IMR-90 (cell line): ENCODE results near the gene CADM1. TPM values are rescaled to one million over a fixed set of nuclear protein-coding genes. Genes with fewer than 3 reads are reported as not detected.

ENCODE experiments used
- ATAC-seq: fragments of 200-7000 bp; cut with Tn5 transposase; 2 replicates; pipeline ENCODE4 v1.9.1; 2020; ENCODE audit warnings: low read depth, mild to moderate bottlenecking, moderate library complexity
- BruUV-seq: library from RNA; stranded (reverse); fragments of 400-500 nt; replicated peaks from 2 replicates; lab custom pipeline; 2021; lab: Mats Ljungman, UMichigan
- CTCF ChIA-PET: fragments of 300-600 bp; formaldehyde crosslinking; extraction: SDS; loops from one replicate; lab custom pipeline; 2021; ENCODE audit warnings: antibody characterized with exemption; lab: Yijun Ruan, JAX
- POLR2A ChIA-PET: fragments of 300-600 bp; sonication (Branson Sonifier 250); formaldehyde crosslinking; loops from one replicate; lab custom pipeline; 2022; ENCODE audit warnings: antibody characterized with exemption; ENCODE audit not compliant: unreplicated experiment; lab: Charles Lee
- DNase-seq: peaks from one replicate; pipeline ENCODE4 v3.0.0; 2013
- H2AFZ ChIP-seq: replicated peaks from 2 replicates; pipeline ENCODE3; 2013; ENCODE audit warnings: low read length, mild to moderate bottlenecking; ENCODE audit not compliant: poor library complexity
- H2AK5ac ChIP-seq: 2 replicates; pipeline ENCODE4 v1.6.1; 2013; ENCODE audit warnings: low read depth, low read length, inconsistent platforms
- H2AK9ac ChIP-seq: replicated peaks from 2 replicates; pipeline ENCODE3; 2013; ENCODE audit warnings: mild to moderate bottlenecking, low read depth, low read length, moderate library complexity; ENCODE audit not compliant: poor library complexity
- H2BK120ac ChIP-seq: 2 replicates; pipeline ENCODE4 v1.6.1; 2013; ENCODE audit warnings: low read depth, low read length, inconsistent platforms
- H2BK15ac ChIP-seq: 3 replicates; pipeline ENCODE4 v1.6.1; 2013; ENCODE audit warnings: low read depth, low read length, inconsistent platforms
- H2BK20ac ChIP-seq: 2 replicates; pipeline ENCODE4 v1.6.1; 2013; ENCODE audit warnings: low read depth, mild to moderate bottlenecking, inconsistent platforms, low read length, moderate library complexity
- H2BK5ac ChIP-seq: 2 replicates; pipeline ENCODE4 v1.6.1; 2013; ENCODE audit warnings: mild to moderate bottlenecking, low read depth, low read length, inconsistent platforms; ENCODE audit not compliant: poor library complexity, severe bottlenecking
- H3K14ac ChIP-seq: replicated peaks from 2 replicates; pipeline ENCODE4 v1.6.1; 2013; ENCODE audit warnings: low read depth, low read length, inconsistent platforms
- H3K18ac ChIP-seq: 2 replicates; pipeline ENCODE4 v1.6.1; 2013; ENCODE audit warnings: low read depth, low read length, control low read depth
- H3K23ac ChIP-seq: 2 replicates; pipeline ENCODE4 v1.6.1; 2013; ENCODE audit warnings: low read depth, low read length, inconsistent platforms
- H3K27ac ChIP-seq: 2 replicates; pipeline ENCODE4 v1.5.1; 2013; ENCODE audit warnings: mild to moderate bottlenecking, control low read depth, low read length; ENCODE audit not compliant: insufficient read depth
- H3K27me3 ChIP-seq: 2 replicates; pipeline ENCODE4 v1.6.1; 2013; ENCODE audit warnings: low read length; ENCODE audit not compliant: control insufficient read depth, insufficient read depth
- H3K36me3 ChIP-seq: 2 replicates; pipeline ENCODE4 v1.6.1; 2013; ENCODE audit warnings: low read length, mixed read lengths; ENCODE audit not compliant: control insufficient read depth, insufficient read depth
- H3K4ac ChIP-seq: 2 replicates; pipeline ENCODE4 v1.6.1; 2013; ENCODE audit warnings: low read depth, low read length, inconsistent platforms
- H3K4me1 ChIP-seq: 2 replicates; pipeline ENCODE4 v1.6.1; 2013; ENCODE audit warnings: low read length, mixed read lengths; ENCODE audit not compliant: control insufficient read depth, insufficient read depth
- H3K4me2 ChIP-seq: 2 replicates; pipeline ENCODE4 v1.6.1; 2013; ENCODE audit warnings: low read depth, mild to moderate bottlenecking, control low read depth, low read length, moderate library complexity
- H3K4me3 ChIP-seq: 2 replicates; pipeline ENCODE4 v1.5.1; 2013; ENCODE audit warnings: low read depth, mild to moderate bottlenecking, control low read depth, low read length, moderate library complexity; ENCODE audit not compliant: insufficient read depth
- H3K56ac ChIP-seq: 2 replicates; pipeline ENCODE4 v1.6.1; 2013; ENCODE audit warnings: low read length, inconsistent platforms; ENCODE audit not compliant: insufficient read depth; ENCODE audit errors: extremely low read depth
- H3K79me1 ChIP-seq, 2 experiments: 2 replicates each; pipeline ENCODE4 v1.6.1; 2013; ENCODE audit warnings: low read length in 2 of 2, inconsistent platforms in 1 of 2, low read depth in 1 of 2
- H3K9ac ChIP-seq: 2 replicates; pipeline ENCODE4 v1.6.1; 2013; ENCODE audit warnings: low read depth, low read length, control low read depth
- H3K9me1 ChIP-seq: 2 replicates; pipeline ENCODE4 v1.6.1; 2013; ENCODE audit warnings: low read length, inconsistent platforms; ENCODE audit not compliant: insufficient read depth
- H3K9me3 ChIP-seq: 2 replicates; pipeline ENCODE4 v1.6.1; 2013; ENCODE audit warnings: low read length; ENCODE audit not compliant: control insufficient read depth, insufficient read depth
- H4K20me1 ChIP-seq: 2 replicates; pipeline ENCODE4 v1.6.1; 2013; ENCODE audit warnings: low read length, inconsistent platforms; ENCODE audit not compliant: insufficient read depth
- H4K5ac ChIP-seq: 2 replicates; pipeline ENCODE4 v1.6.1; 2013; ENCODE audit warnings: mild to moderate bottlenecking, low read depth, low read length, control low read depth
- H4K8ac ChIP-seq, 2 experiments: 2 replicates each; pipeline ENCODE4 v1.6.1; 2013; ENCODE audit warnings: low read depth in 2 of 2, low read length in 2 of 2, control low read depth in 1 of 2, inconsistent platforms in 1 of 2
- H4K91ac ChIP-seq: 2 replicates; pipeline ENCODE4 v1.6.1; 2013; ENCODE audit warnings: low read depth, low read length, inconsistent platforms; ENCODE audit not compliant: insufficient read depth
- BHLHE40 ChIP-seq: fragments of 150-350 bp; IDR thresholded peaks from 2 replicates; pipeline ENCODE4 v1.6.1; 2016; ENCODE audit warnings: mild to moderate bottlenecking, low read depth, low read length
- CEBPB ChIP-seq: IDR thresholded peaks from 2 replicates; pipeline ENCODE4 v1.6.1; 2012; ENCODE audit warnings: low read depth, low read length, improper control_type of control experiment
- FOS ChIP-seq: fragments of 150-350 bp; IDR thresholded peaks from 2 replicates; pipeline ENCODE4 v1.6.1; 2016; ENCODE audit warnings: low read depth, low read length
- MAZ ChIP-seq: IDR thresholded peaks from 2 replicates; pipeline ENCODE4 v1.6.1; 2012; ENCODE audit warnings: low read depth, mild to moderate bottlenecking, low read length, improper control_type of control experiment, moderate library complexity, borderline replicate concordance
- RCOR1 ChIP-seq: IDR thresholded peaks from 2 replicates; pipeline ENCODE4 v1.6.1; 2012; ENCODE audit warnings: mild to moderate bottlenecking, low read length, improper control_type of control experiment; ENCODE audit not compliant: insufficient replicate concordance
- RFX5 ChIP-seq: IDR thresholded peaks from 2 replicates; pipeline ENCODE4 v1.8.0; 2012; ENCODE audit warnings: low read depth, mild to moderate bottlenecking, low read length, moderate library complexity
- SMC3 ChIP-seq: fragments of 150-350 bp; IDR thresholded peaks from 2 replicates; pipeline ENCODE4 v1.6.1; 2016; ENCODE audit warnings: low read depth, mild to moderate bottlenecking, antibody characterized with exemption, low read length, moderate library complexity
- WGBS, 2 experiments: methylation state at CpG; one replicate each; pipeline versions ENCODE4 v1.1.5 to v1.1.7; 2013; ENCODE audit warnings: missing lambda C conversion rate in 2 of 2; ENCODE audit not compliant: insufficient read length in 1 of 2; ENCODE audit errors: extremely low coverage in 2 of 2; 5-methylcytosine and 5-hydroxymethylcytosine counted together
- dilution Hi-C: fragments of 300-500 bp; cut with HindIII; formaldehyde crosslinking; loops from one replicate; pipeline ENCODE4 v1.14.3; 2018; ENCODE audit warnings: low sequenced_read_pairs; ENCODE audit not compliant: unreplicated experiment
- in situ Hi-C: fragments of 300-500 bp; cut with MboI; formaldehyde crosslinking; loops from 3 replicates; pipeline ENCODE4 v1.14.3; 2019; ENCODE audit warnings: low sequenced_read_pairs, inconsistent platforms, mixed read lengths
- intact Hi-C: fragments of 100-400 bp; cut with micrococcal nuclease; formaldehyde crosslinking; loops from 2 replicates; pipeline ENCODE4 v1.10.0; 2022
- polyA plus RNA-seq, 3 experiments: library from polyadenylated mRNA; depleted of rRNA; stranded (reverse); fragments of >200 nt; gene quantifications; 2 replicates each; pipeline ENCODE4 v1.2.3, GENCODE V29; 2012; ENCODE audit warnings: low replicate concordance in 1 of 3
- total RNA-seq: library from RNA; depleted of rRNA; stranded (reverse); fragments of >200 nt; gene quantifications from 2 replicates; pipeline ENCODE4 v1.2.3, GENCODE V29; 2012

The CADM1 gene
- total and polyA plus RNA-seq, 2 of the 4 experiments (the other 2 are of a cell fraction), result 28.8 to 77.1 TPM

DNA sequence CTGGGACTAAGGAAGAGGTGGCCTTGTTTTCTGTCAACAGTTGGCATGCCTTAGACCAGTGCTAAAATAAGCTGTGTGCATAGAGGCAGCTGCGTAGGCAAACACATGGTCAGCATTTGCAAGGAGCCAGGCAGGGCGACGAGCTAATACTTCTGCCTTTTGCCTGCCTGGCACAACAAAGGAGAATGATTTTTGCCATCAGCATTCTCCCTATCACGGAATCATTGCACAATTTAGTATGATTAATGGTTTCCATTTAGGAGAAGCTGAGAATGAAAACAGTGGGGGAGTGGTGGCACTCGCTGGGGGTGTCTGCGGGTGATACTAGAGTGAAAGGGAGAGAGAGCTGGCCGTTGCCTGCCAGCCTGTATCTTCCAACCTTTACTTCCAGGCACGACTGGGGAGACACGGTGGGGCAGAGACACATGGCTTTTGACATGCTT is 336.0 kb downstream of the CADM1 start:
- Histone ChIP-seq H4K5ac (no peak overlapping the region), H2BK15ac (no peak overlapping the region), H3K4ac (no peak overlapping the region), H3K79me1 (no peaks in the 10 kb centered on the region), H3K4me1 (peaks cover 2% of the 10 kb centered on the region; the same call in 1 of the 2 replicates), H3K14ac (no peak overlapping the region), H3K9ac (no peak overlapping the region), H4K8ac (no peak overlapping the region), H4K20me1 (no peaks in the 10 kb centered on the region), H2BK5ac (no peak overlapping the region), H2BK20ac (no peak overlapping the region), H3K36me3 (no peaks in the 10 kb centered on the region; the same call in 1 of the 2 replicates), H3K9me1 (no peaks in the 10 kb centered on the region), H3K18ac (no peak overlapping the region), H2BK120ac (no peak overlapping the region), H3K27me3 (peaks cover 17% of the 10 kb centered on the region), H3K27ac (no peak overlapping the region), H2AFZ (no peak overlapping the region), H4K91ac (no peak overlapping the region), H3K23ac (no peak overlapping the region), H3K9me3 (no peaks in the 10 kb centered on the region), H2AK5ac (no peak overlapping the region), H3K4me3 (no peak overlapping the region), H3K4me2 (no peak overlapping the region), H3K56ac (no peak overlapping the region), H2AK9ac (no peak overlapping the region)
- WGBS, 2 experiments, result no CpG with 5 or more reads among the region's 9 CpGs
- ATAC-seq (no peak; the same call in 1 of the 2 replicates), DNase-seq (no peak)
- ChIA-PET POLR2A (interaction anchor here (0.5 kb wide), 1 partner anchor 700 kb away, joined by 3 read pairs; no protein-coding TSS in a partner anchor), CTCF (interaction anchor here (1.1 kb wide), 1 partner anchor 114 kb away, joined by 9 read pairs; no protein-coding TSS in a partner anchor)
- TF ChIP-seq BHLHE40 (no peak), RFX5 (no peak), FOS (no peak), SMC3 (no peak), RCOR1 (no peak), CEBPB (peak; percentile 69), MAZ (no peak)
- intact Hi-C loops (loop anchor here (10.0 kb wide), 1 partner anchor 233 kb away; no protein-coding TSS in a partner anchor), dilution Hi-C loops (no loop called here), in situ Hi-C loops (no loop called here)
- no TSS peak for BruUV-seq
